Amniotic stem cell (primary cell): ENCODE data around the gene NPTX1.

Experiments
- DNase-seq: peaks from one replicate; lab custom pipeline; 2025; lab: John Stamatoyannopoulos, UW

NPTX1 gene

GRCh38 chr17:80503921-80504320 lies 27.5 kb upstream of the NPTX1 start:
- no peak for DNase-seq

- DNase-seq: no peak
Measured at GRCh38 chr17:80503031-80503430, 26.6 kb upstream of the NPTX1 start.

GRCh38 chr17:80502578-80502877 lies 26.1 kb upstream of the NPTX1 start:
- DNase-seq: no peak

GRCh38 chr17:80501741-80502577 lies 25.6 kb upstream of the NPTX1 start:
- no peak for DNase-seq

GRCh38 chr17:80499961-80500665 lies 23.7 kb upstream of the NPTX1 start:
- DNase-seq: no peak

- no peak for DNase-seq
Measured at GRCh38 chr17:80499560-80499959, 23.2 kb upstream of the NPTX1 start.

- DNase-seq: no peak
Measured at GRCh38 chr17:80498920-80499410, 22.6 kb upstream of the NPTX1 start.

- DNase-seq: no peak
Measured at GRCh38 chr17:80498242-80498919, 22.0 kb upstream of the NPTX1 start.

GRCh38 chr17:80497726-80498241 lies 21.4 kb upstream of the NPTX1 start:
- DNase-seq: no peak

- DNase-seq: no peak
Measured at GRCh38 chr17:80494547-80494946, 18.1 kb upstream of the NPTX1 start.

GRCh38 chr17:80492343-80493136 lies 16.1 kb upstream of the NPTX1 start:
- no peak for DNase-seq

- DNase-seq: no peak
Measured at GRCh38 chr17:80491478-80492342, 15.3 kb upstream of the NPTX1 start.

GRCh38 chr17:80487511-80487910 lies 11.1 kb upstream of the NPTX1 start:
- no peak for DNase-seq

- DNase-seq: no peak
Measured at GRCh38 chr17:80486692-80487091, 10.3 kb upstream of the NPTX1 start.

- DNase-seq: no peak
Measured at GRCh38 chr17:80485846-80486245, 9.4 kb upstream of the NPTX1 start.

- DNase-seq: no peak
Measured at GRCh38 chr17:80482555-80483308, 6.3 kb upstream of the NPTX1 start.

- no peak for DNase-seq
Measured at GRCh38 chr17:80482058-80482318, 5.6 kb upstream of the NPTX1 start.

- no peak for DNase-seq
Measured at GRCh38 chr17:80481284-80482057, 5.1 kb upstream of the NPTX1 start.

- DNase-seq: no peak
Measured at GRCh38 chr17:80480248-80480647, 3.8 kb upstream of the NPTX1 start.

GRCh38 chr17:80479246-80479566 lies 2.8 kb upstream of the NPTX1 start:
- no peak for DNase-seq
